HepG2 (cell line): ENCODE data around the gene BIRC2. TPM values are rescaled to one million over a fixed set of nuclear protein-coding genes. Genes with fewer than 3 reads are reported as not detected.
A peak's percentile ranks its signal among the peaks of the same experiment; 100 is the strongest.

Experiments
- ARNT2 ChIP-seq: sonication (generic); formaldehyde crosslinking; IDR thresholded peaks from 2 replicates; pipeline ENCODE4 v1.8.0; 2022; ENCODE audit warnings: mild to moderate bottlenecking, low read depth, missing genetic modification reagents, moderate library complexity
- ERF ChIP-seq: IDR thresholded peaks from 2 replicates; pipeline ENCODE4 v1.6.1; 2018; ENCODE audit warnings: missing biosample characterization, missing genetic modification reagents
- FOXP1 ChIP-seq, 2 experiments: fragments of 450-650 bp in 1 of 2; IDR thresholded peaks; 2 replicates each; pipeline ENCODE4 v1.6.1; 2017 to 2018; ENCODE audit warnings: antibody characterized with exemption in 1 of 2
- HOXA7 ChIP-seq: sonication (generic); formaldehyde crosslinking; IDR thresholded peaks from 2 replicates; pipeline ENCODE4 v1.8.1; 2022; ENCODE audit warnings: mild to moderate bottlenecking, missing genetic modification reagents, moderate library complexity
- KAT7 ChIP-seq: IDR thresholded peaks from 2 replicates; pipeline ENCODE4 v1.6.1; 2018; ENCODE audit warnings: borderline replicate concordance, missing compliant biosample characterization
- KDM5B ChIP-seq: sonication (generic); formaldehyde crosslinking; IDR thresholded peaks from 2 replicates; pipeline ENCODE4 v1.4.0; 2020; ENCODE audit warnings: missing genetic modification reagents, mild to moderate bottlenecking, borderline replicate concordance
- MIER3 ChIP-seq: IDR thresholded peaks from 2 replicates; pipeline ENCODE4 v1.6.1; 2016; ENCODE audit warnings: missing compliant biosample characterization, borderline replicate concordance
- MIXL1 ChIP-seq: IDR thresholded peaks from 2 replicates; pipeline ENCODE4 v1.6.1; 2016
- NR2F6 ChIP-seq, 2 experiments: IDR thresholded peaks; 2 replicates each; pipeline ENCODE4 v1.6.1; 2016; ENCODE audit warnings: antibody characterized with exemption in 1 of 2, mild to moderate bottlenecking in 1 of 2
- SP140L ChIP-seq: sonication (generic); formaldehyde crosslinking; IDR thresholded peaks from 2 replicates; pipeline ENCODE4 v1.4.0; 2020; ENCODE audit warnings: missing genetic modification reagents, borderline replicate concordance
- SPEN ChIP-seq: sonication (generic); formaldehyde crosslinking; IDR thresholded peaks from 2 replicates; pipeline ENCODE4 v1.5.1; 2020; ENCODE audit warnings: low read depth, mild to moderate bottlenecking, missing genetic modification reagents
- ZFP36L1 ChIP-seq: sonication (generic); formaldehyde crosslinking; IDR thresholded peaks from 2 replicates; pipeline ENCODE4 v1.8.0; 2022; ENCODE audit warnings: mild to moderate bottlenecking, missing genetic modification reagents, moderate library complexity
- ZNF292 ChIP-seq: sonication (generic); formaldehyde crosslinking; IDR thresholded peaks from 2 replicates; pipeline ENCODE4 v1.8.1; 2022; ENCODE audit warnings: mild to moderate bottlenecking, low read depth, missing genetic modification reagents, borderline replicate concordance
- ZNF674 ChIP-seq: sonication (generic); formaldehyde crosslinking; IDR thresholded peaks from 2 replicates; pipeline ENCODE4 v1.5.0; 2020; ENCODE audit warnings: low read depth, mild to moderate bottlenecking, missing genetic modification reagents
- ZNF709 ChIP-seq: sonication (generic); formaldehyde crosslinking; IDR thresholded peaks from 2 replicates; pipeline ENCODE4 v1.5.0; 2020; ENCODE audit warnings: mild to moderate bottlenecking, missing genetic modification reagents
- ZNF773 ChIP-seq: sonication (generic); formaldehyde crosslinking; IDR thresholded peaks from 2 replicates; pipeline ENCODE4 v1.4.0; 2020; ENCODE audit warnings: missing genetic modification reagents, borderline replicate concordance
- polyA plus RNA-seq, 8 experiments: library from polyadenylated mRNA; depleted of rRNA in 3 of 8; stranded (reverse) in 7 of 8; unstranded in 1 of 8; fragments of >200 nt; fragmentation: Illumina TruSeq in 4 of 8; extraction: Trizol in 4 of 8; gene quantifications; 2 replicates each; pipeline versions ENCODE4 v1.2.1 to v1.2.3, GENCODE V29; 2011 to 2016; ENCODE audit warnings: low read depth in 4 of 8, missing spikeins in 1 of 8, mixed read lengths in 1 of 8; ENCODE audit not compliant: insufficient read depth in 1 of 8
- total RNA-seq, 5 experiments: library from RNA; depleted of rRNA; stranded (reverse); fragments of >200 nt; fragmentation: Illumina TruSeq; extraction: Trizol; gene quantifications; 2 replicates each; pipeline ENCODE4 v1.2.3, GENCODE V29; 2016; ENCODE audit warnings: low read depth in 1 of 5
- TF ChIP-seq, protein P1 (sequence below): sonication (generic); formaldehyde crosslinking; IDR thresholded peaks from 2 replicates; pipeline ENCODE4 v1.8.0; 2023; ENCODE audit warnings: mild to moderate bottlenecking, missing genetic modification reagents
- TF ChIP-seq, protein P2 (sequence below): sonication (generic); formaldehyde crosslinking; IDR thresholded peaks from 2 replicates; pipeline ENCODE4 v1.8.1; 2023; ENCODE audit warnings: mild to moderate bottlenecking, missing genetic modification reagents, borderline replicate concordance
- TF ChIP-seq, protein P3 (sequence below): sonication (generic); formaldehyde crosslinking; IDR thresholded peaks from 2 replicates; pipeline ENCODE4 v1.9.0; 2022; ENCODE audit warnings: missing genetic modification reagents, mild to moderate bottlenecking, borderline replicate concordance
- TF ChIP-seq, protein P4 (sequence below): IDR thresholded peaks from 2 replicates; pipeline ENCODE4 v1.6.1; 2016; ENCODE audit warnings: low read depth
- TF ChIP-seq, protein P5 (sequence below): sonication (generic); formaldehyde crosslinking; IDR thresholded peaks from 2 replicates; pipeline ENCODE4 v1.8.0; 2022; ENCODE audit warnings: missing genetic modification reagents, mild to moderate bottlenecking, borderline replicate concordance
- TF ChIP-seq, protein P6 (sequence below): sonication (generic); formaldehyde crosslinking; IDR thresholded peaks from 2 replicates; pipeline ENCODE4 v1.9.0; 2021; ENCODE audit warnings: missing genetic modification reagents, borderline replicate concordance

The BIRC2 gene
- total and polyA plus RNA-seq, 2 of the 13 experiments (the other 11 are each of a cell fraction or from before 2014, with no cell fraction given) = 61.7 to 62.2 TPM

DNA sequence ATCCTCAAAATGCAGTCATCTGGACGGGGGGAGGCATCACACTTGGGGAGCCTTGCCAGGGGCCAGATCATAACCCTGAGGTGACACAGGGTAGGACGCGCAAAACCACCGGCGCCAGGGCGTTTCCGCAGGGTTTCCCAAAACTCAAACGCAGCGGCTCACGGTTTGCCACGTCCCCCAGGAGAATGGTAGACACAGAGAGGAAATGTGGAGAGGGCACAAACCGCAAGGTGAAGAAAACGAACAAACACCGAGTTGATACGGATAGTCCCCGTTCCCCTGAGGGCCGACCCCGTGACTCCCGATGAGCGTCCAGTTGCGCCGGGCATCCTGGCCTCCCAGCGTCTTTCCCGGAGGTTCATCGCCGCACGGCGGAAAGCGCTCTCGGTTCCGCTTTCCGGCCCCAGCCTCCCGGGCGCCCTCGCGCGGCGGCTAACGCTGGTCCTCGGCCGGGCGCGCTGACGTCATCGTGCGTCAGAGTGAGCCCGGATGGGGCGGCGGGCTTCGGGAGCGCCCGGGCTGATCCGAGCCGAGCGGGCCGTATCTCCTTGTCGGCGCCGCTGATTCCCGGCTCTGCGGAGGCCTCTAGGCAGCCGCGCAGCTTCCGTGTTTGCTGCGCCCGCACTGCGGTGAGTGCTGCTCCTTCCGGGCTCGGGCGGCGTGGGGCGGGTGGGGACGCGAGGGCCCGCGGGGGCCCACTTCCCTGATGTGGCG, at the start of gene BIRC2 (continued):
- TF ChIP-seq MIER3 (CRISPR knock-in tag) (no peak; the same call in 1 of the 2 replicates), FOXP1 (IDR thresholded peaks at IDR 0.05) (no peak), FOXP1 (CRISPR knock-in tag; IDR thresholded peaks at IDR 0.05) (no peak), ARNT2 (CRISPR knock-in tag) (peak; percentile 92), ZNF709 (CRISPR knock-in tag) (no peak), ZNF292 (CRISPR knock-in tag) (peak; percentile 39; the same call in 1 of the 2 replicates), SPEN (CRISPR knock-in tag) (peak; percentile 93), NR2F6 (IDR thresholded peaks at IDR 0.05) (no peak), NR2F6 (CRISPR knock-in tag; IDR thresholded peaks at IDR 0.05) (peak; percentile 38; the same call in 1 of the 2 replicates), ZNF674 (CRISPR knock-in tag) (no peak), ZNF773 (CRISPR knock-in tag) (no peak; the same call in 1 of the 2 replicates), ERF (CRISPR knock-in tag) (peak; percentile 57; the same call in 1 of the 2 replicates), KAT7 (CRISPR knock-in tag) (peak; percentile 72; the same call in 1 of the 2 replicates), SP140L (CRISPR knock-in tag) (no peak), MIXL1 (CRISPR knock-in tag) (0 out of 2 replicates have a peak, but pooled peaks have one; percentile 32), ZFP36L1 (CRISPR knock-in tag) (peak; percentile 92), KDM5B (CRISPR knock-in tag) (peak; percentile 96), HOXA7 (no peak)
- TF ChIP-seq, protein P1, sequence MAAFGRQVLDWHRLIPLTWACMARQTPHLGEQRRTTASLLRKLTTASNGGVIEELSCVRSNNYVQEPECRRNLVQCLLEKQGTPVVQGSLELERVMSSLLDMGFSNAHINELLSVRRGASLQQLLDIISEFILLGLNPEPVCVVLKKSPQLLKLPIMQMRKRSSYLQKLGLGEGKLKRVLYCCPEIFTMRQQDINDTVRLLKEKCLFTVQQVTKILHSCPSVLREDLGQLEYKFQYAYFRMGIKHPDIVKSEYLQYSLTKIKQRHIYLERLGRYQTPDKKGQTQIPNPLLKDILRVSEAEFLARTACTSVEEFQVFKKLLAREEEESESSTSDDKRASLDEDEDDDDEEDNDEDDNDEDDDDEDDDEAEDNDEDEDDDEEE = no peak
- TF ChIP-seq, protein P2, sequence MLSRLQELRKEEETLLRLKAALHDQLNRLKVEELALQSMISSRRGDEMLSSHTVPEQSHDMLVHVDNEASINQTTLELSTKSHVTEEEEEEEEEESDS = 0 out of 2 replicates have a peak, but pooled peaks have one; percentile 46
- TF ChIP-seq, protein P3, sequence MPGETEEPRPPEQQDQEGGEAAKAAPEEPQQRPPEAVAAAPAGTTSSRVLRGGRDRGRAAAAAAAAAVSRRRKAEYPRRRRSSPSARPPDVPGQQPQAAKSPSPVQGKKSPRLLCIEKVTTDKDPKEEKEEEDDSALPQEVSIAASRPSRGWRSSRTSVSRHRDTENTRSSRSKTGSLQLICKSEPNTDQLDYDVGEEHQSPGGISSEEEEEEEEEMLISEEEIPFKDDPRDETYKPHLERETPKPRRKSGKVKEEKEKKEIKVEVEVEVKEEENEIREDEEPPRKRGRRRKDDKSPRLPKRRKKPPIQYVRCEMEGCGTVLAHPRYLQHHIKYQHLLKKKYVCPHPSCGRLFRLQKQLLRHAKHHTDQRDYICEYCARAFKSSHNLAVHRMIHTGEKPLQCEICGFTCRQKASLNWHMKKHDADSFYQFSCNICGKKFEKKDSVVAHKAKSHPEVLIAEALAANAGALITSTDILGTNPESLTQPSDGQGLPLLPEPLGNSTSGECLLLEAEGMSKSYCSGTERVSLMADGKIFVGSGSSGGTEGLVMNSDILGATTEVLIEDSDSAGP = peak; percentile 94
- TF ChIP-seq, protein P4, sequence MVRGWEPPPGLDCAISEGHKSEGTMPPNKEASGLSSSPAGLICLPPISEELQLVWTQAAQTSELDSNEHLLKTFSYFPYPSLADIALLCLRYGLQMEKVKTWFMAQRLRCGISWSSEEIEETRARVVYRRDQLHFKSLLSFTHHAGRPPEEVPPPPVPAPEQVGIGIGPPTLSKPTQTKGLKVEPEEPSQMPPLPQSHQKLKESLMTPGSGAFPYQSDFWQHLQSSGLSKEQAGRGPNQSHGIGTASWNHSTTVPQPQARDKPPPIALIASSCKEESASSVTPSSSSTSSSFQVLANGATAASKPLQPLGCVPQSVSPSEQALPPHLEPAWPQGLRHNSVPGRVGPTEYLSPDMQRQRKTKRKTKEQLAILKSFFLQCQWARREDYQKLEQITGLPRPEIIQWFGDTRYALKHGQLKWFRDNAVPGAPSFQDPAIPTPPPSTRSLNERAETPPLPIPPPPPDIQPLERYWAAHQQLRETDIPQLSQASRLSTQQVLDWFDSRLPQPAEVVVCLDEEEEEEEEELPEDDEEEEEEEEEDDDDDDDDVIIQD (CRISPR knock-in tag) = peak; percentile 26; the same call in 1 of the 2 replicates
- TF ChIP-seq, protein P5, sequence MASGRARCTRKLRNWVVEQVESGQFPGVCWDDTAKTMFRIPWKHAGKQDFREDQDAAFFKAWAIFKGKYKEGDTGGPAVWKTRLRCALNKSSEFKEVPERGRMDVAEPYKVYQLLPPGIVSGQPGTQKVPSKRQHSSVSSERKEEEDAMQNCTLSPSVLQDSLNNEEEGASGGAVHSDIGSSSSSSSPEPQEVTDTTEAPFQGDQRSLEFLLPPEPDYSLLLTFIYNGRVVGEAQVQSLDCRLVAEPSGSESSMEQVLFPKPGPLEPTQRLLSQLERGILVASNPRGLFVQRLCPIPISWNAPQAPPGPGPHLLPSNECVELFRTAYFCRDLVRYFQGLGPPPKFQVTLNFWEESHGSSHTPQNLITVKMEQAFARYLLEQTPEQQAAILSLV (CRISPR knock-in tag) = peak; percentile 93; the same call in 1 of the 2 replicates
- TF ChIP-seq, protein P6, sequence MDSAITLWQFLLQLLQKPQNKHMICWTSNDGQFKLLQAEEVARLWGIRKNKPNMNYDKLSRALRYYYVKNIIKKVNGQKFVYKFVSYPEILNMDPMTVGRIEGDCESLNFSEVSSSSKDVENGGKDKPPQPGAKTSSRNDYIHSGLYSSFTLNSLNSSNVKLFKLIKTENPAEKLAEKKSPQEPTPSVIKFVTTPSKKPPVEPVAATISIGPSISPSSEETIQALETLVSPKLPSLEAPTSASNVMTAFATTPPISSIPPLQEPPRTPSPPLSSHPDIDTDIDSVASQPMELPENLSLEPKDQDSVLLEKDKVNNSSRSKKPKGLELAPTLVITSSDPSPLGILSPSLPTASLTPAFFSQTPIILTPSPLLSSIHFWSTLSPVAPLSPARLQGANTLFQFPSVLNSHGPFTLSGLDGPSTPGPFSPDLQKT (CRISPR knock-in tag) = peak; percentile 55; the same call in 1 of the 2 replicates
